ENCODE results near the gene IQGAP3. TPM values are rescaled to one million over a fixed set of nuclear protein-coding genes. Genes with fewer than 3 reads are reported as not detected.

Gene IQGAP3
- total RNA-seq, 2 donors from 2014 or later: 0.52 TPM; not detected in 1

- H3K4me1 ChIP-seq: no peaks in the 10 kb centered on the region
- DNase-seq (no peak), ATAC-seq (peak; percentile 9)
- intact Hi-C loops (cut with DNase I): no loop called here
- H3K27ac ChIP-seq: no peak overlapping the region
- no peak overlapping the region for H3K4me3 ChIP-seq
- TF ChIP-seq POLR2A (IDR thresholded peaks at IDR 0.05): no peak
- no peak for TF ChIP-seq CTCF (IDR thresholded peaks at IDR 0.05)
- no peaks in the 10 kb centered on the region for H3K27me3 ChIP-seq
- no peaks in the 10 kb centered on the region for H3K9me3 ChIP-seq
- H3K36me3 ChIP-seq (replicated peaks in 1 of 2; ENCODE audit: insufficient read depth in 1 of 2, low read depth in 2 of 2): no peaks in the 10 kb centered on the region
- 80 to 94% methylated on average over 2 of the region's 2 CpGs for WGBS, 2 donors
Measured at GRCh38 chr1:156540955-156541354, 31.4 kb downstream of the IQGAP3 start.

- Histone ChIP-seq H3K36me3 (replicated peaks in 1 of 2; ENCODE audit: insufficient read depth in 1 of 2, low read depth in 2 of 2) (no peaks in the 10 kb centered on the region), H3K4me1 (no peaks in the 10 kb centered on the region), H3K9me3 (no peaks in the 10 kb centered on the region), H3K27ac (no peak overlapping the region), H3K4me3 (no peak overlapping the region), H3K27me3 (no peaks in the 10 kb centered on the region)
- TF ChIP-seq POLR2A (IDR thresholded peaks at IDR 0.05): no peak
- no peak for TF ChIP-seq CTCF (IDR thresholded peaks at IDR 0.05)
- DNase-seq (no peak), ATAC-seq (no peak)
- WGBS, 2 donors: 80 to 100% methylated on average over 3 to 4 of the region's 4 CpGs
- intact Hi-C loops (cut with DNase I): no loop called here
Measured at GRCh38 chr1:156539818-156540355, 32.5 kb downstream of the IQGAP3 start.

GRCh38 chr1:156538711-156539440, 33.5 kb downstream of the IQGAP3 start:
- ATAC-seq: no peak
- Histone ChIP-seq H3K9me3 (no peaks in the 10 kb centered on the region), H3K4me3 (no peak overlapping the region), H3K27me3 (no peaks in the 10 kb centered on the region), H3K36me3 (replicated peaks in 1 of 2; ENCODE audit: insufficient read depth in 1 of 2, low read depth in 2 of 2) (no peaks in the 10 kb centered on the region), H3K4me1 (no peaks in the 10 kb centered on the region), H3K27ac (no peak overlapping the region)
- intact Hi-C loops (cut with DNase I): no loop called here
- TF ChIP-seq POLR2A (IDR thresholded peaks at IDR 0.05) (no peak), CTCF (IDR thresholded peaks at IDR 0.05) (no peak)
- DNase-seq: no peak
- 89 to 91% methylated on average over 10 of the region's 10 CpGs for whole genome bisulfite sequencing, 2 donors

- 86 to 92% methylated on average over 7 to 9 of the region's 9 CpGs for WGBS, 2 donors
- ATAC-seq (no peak), DNase-seq (no peak)
- Histone ChIP-seq H3K27me3 (no peaks in the 10 kb centered on the region), H3K9me3 (no peaks in the 10 kb centered on the region), H3K36me3 (replicated peaks in 1 of 2; ENCODE audit: insufficient read depth in 1 of 2, low read depth in 2 of 2) (no peaks in the 10 kb centered on the region), H3K4me1 (no peaks in the 10 kb centered on the region), H3K4me3 (no peak overlapping the region), H3K27ac (no peak overlapping the region)
- TF ChIP-seq CTCF (IDR thresholded peaks at IDR 0.05) (no peak), POLR2A (IDR thresholded peaks at IDR 0.05) (no peak)
- intact Hi-C loops (cut with DNase I): no loop called here
Measured at GRCh38 chr1:156537027-156537426, 35.3 kb downstream of the IQGAP3 start.

All from body of pancreas (tissue), 4 donors.